Cardiac fibroblast (primary cell): ENCODE measurements around the gene ZNF662.
A peak's percentile ranks its signal among the peaks of the same experiment; 100 is the strongest.

Source experiments
- DNase-seq, 2 donors: peaks; one replicate each; pipeline versions ENCODE4 v3.0.0 to v3.0.0-alpha.2; 2010; ENCODE audit warnings: low read depth in 2 of 2
- H3K4me3 ChIP-seq, 2 donors: replicated peaks in 1 of 2; 1 replicate in 1 of 2; 2 replicates in 1 of 2; pipeline ENCODE4 v1.5.1; 2011; ENCODE audit warnings: low read depth in 2 of 2, low read length in 2 of 2, mild to moderate bottlenecking in 2 of 2, moderate library complexity in 1 of 2
- CTCF ChIP-seq: IDR thresholded peaks from one replicate; pipeline ENCODE4 v1.5.1; 2011; ENCODE audit warnings: low read depth, mild to moderate bottlenecking, low read length, inconsistent platforms

Gene ZNF662

DNA sequence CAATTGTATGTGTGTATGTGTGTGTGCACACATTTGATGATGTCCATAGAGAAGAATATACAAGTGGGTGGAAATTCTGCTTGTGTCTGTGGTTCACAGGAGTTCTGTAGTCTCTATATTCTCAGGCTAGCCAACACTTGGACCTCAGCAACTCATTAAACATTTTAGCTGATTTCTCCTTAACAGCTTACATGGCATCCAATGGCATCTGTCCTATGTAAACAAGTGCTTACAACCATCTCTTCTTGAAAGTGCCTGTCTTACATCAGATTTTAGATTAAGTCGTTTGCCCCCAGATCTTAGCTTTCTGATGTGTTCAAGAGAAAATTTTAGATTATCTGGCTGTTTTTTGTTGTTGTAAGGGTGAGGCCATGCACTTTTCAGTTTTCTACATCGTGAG, 29.0 kb downstream of the ZNF662 start:
- no peak for TF ChIP-seq CTCF
- no peak for DNase-seq
- H3K4me3 ChIP-seq = no peak overlapping the region

GRCh38 chr3:42935472-42935871, 29.5 kb downstream of the ZNF662 start:
- no peak for TF ChIP-seq CTCF

GRCh38 chr3:42936157-42936981, 30.4 kb downstream of the ZNF662 start:
- H3K4me3 ChIP-seq = peak overlapping the region; percentile 35 to 56
- TF ChIP-seq CTCF = no peak
- DNase-seq = peak; percentile 26 to 60

More at GRCh38 chr3:42935472-42935871, 29.5 kb downstream of the ZNF662 start:
- no peak for DNase-seq
- no peak overlapping the region for H3K4me3 ChIP-seq

GRCh38 chr3:42937334-42937733, 31.4 kb downstream of the ZNF662 start:
- no peak for TF ChIP-seq CTCF
- H3K4me3 ChIP-seq = no peak overlapping the region
- DNase-seq = no peak

GRCh38 chr3:42942693-42943092, 36.8 kb downstream of the ZNF662 start:
- no peak for DNase-seq
- no peak for TF ChIP-seq CTCF
- no peak overlapping the region for H3K4me3 ChIP-seq

- H3K4me3 ChIP-seq = no peak overlapping the region
- no peak for TF ChIP-seq CTCF
- no peak for DNase-seq
These were observed 40.1 kb downstream of the ZNF662 start for GRCh38 chr3:42946050-42946449.
